ENCODE data around the gene RALGPS1. TPM values are rescaled to one million over a fixed set of nuclear protein-coding genes. Genes with fewer than 3 reads are reported as not detected.
A peak's percentile ranks its signal among the peaks of the same experiment; 100 is the strongest.

Gene RALGPS1
- total and polyA plus RNA-seq, 2 of the 8 experiments (the other 6 are each of a cell fraction or from before 2014, with no cell fraction given): 20.0 to 23.5 TPM

- TF ChIP-seq, protein P1, sequence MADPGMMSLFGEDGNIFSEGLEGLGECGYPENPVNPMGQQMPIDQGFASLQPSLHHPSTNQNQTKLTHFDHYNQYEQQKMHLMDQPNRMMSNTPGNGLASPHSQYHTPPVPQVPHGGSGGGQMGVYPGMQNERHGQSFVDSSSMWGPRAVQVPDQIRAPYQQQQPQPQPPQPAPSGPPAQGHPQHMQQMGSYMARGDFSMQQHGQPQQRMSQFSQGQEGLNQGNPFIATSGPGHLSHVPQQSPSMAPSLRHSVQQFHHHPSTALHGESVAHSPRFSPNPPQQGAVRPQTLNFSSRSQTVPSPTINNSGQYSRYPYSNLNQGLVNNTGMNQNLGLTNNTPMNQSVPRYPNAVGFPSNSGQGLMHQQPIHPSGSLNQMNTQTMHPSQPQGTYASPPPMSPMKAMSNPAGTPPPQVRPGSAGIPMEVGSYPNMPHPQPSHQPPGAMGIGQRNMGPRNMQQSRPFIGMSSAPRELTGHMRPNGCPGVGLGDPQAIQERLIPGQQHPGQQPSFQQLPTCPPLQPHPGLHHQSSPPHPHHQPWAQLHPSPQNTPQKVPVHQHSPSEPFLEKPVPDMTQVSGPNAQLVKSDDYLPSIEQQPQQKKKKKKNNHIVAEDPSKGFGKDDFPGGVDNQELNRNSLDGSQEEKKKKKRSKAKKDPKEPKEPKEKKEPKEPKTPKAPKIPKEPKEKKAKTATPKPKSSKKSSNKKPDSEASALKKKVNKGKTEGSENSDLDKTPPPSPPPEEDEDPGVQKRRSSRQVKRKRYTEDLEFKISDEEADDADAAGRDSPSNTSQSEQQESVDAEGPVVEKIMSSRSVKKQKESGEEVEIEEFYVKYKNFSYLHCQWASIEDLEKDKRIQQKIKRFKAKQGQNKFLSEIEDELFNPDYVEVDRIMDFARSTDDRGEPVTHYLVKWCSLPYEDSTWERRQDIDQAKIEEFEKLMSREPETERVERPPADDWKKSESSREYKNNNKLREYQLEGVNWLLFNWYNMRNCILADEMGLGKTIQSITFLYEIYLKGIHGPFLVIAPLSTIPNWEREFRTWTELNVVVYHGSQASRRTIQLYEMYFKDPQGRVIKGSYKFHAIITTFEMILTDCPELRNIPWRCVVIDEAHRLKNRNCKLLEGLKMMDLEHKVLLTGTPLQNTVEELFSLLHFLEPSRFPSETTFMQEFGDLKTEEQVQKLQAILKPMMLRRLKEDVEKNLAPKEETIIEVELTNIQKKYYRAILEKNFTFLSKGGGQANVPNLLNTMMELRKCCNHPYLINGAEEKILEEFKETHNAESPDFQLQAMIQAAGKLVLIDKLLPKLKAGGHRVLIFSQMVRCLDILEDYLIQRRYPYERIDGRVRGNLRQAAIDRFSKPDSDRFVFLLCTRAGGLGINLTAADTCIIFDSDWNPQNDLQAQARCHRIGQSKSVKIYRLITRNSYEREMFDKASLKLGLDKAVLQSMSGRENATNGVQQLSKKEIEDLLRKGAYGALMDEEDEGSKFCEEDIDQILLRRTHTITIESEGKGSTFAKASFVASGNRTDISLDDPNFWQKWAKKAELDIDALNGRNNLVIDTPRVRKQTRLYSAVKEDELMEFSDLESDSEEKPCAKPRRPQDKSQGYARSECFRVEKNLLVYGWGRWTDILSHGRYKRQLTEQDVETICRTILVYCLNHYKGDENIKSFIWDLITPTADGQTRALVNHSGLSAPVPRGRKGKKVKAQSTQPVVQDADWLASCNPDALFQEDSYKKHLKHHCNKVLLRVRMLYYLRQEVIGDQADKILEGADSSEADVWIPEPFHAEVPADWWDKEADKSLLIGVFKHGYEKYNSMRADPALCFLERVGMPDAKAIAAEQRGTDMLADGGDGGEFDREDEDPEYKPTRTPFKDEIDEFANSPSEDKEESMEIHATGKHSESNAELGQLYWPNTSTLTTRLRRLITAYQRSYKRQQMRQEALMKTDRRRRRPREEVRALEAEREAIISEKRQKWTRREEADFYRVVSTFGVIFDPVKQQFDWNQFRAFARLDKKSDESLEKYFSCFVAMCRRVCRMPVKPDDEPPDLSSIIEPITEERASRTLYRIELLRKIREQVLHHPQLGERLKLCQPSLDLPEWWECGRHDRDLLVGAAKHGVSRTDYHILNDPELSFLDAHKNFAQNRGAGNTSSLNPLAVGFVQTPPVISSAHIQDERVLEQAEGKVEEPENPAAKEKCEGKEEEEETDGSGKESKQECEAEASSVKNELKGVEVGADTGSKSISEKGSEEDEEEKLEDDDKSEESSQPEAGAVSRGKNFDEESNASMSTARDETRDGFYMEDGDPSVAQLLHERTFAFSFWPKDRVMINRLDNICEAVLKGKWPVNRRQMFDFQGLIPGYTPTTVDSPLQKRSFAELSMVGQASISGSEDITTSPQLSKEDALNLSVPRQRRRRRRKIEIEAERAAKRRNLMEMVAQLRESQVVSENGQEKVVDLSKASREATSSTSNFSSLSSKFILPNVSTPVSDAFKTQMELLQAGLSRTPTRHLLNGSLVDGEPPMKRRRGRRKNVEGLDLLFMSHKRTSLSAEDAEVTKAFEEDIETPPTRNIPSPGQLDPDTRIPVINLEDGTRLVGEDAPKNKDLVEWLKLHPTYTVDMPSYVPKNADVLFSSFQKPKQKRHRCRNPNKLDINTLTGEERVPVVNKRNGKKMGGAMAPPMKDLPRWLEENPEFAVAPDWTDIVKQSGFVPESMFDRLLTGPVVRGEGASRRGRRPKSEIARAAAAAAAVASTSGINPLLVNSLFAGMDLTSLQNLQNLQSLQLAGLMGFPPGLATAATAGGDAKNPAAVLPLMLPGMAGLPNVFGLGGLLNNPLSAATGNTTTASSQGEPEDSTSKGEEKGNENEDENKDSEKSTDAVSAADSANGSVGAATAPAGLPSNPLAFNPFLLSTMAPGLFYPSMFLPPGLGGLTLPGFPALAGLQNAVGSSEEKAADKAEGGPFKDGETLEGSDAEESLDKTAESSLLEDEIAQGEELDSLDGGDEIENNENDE (IDR thresholded peaks at IDR 0.05; ENCODE audit: insufficient replicate concordance, low read length): no peak
- TF ChIP-seq, protein P2, sequence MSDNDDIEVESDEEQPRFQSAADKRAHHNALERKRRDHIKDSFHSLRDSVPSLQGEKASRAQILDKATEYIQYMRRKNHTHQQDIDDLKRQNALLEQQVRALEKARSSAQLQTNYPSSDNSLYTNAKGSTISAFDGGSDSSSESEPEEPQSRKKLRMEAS (IDR thresholded peaks at IDR 0.05): peak; percentile 85
- TF ChIP-seq RFX5 (IDR thresholded peaks at IDR 0.05; ENCODE audit: borderline replicate concordance, low read depth, low read length) (no peak), TAF1 (IDR thresholded peaks at IDR 0.05; ENCODE audit: low read depth, low read length) (peak; percentile 55; the same call in 1 of the 2 replicates), EP300 (IDR thresholded peaks at IDR 0.05; ENCODE audit: borderline replicate concordance in 1 of 2, low read depth in 2 of 2, low read length in 2 of 2) (no peak), NANOG (IDR thresholded peaks at IDR 0.05; ENCODE audit: insufficient read depth, low read depth, low read length, poor library complexity, severe bottlenecking) (no peak), RAD21 (IDR thresholded peaks at IDR 0.05 in 1 of 2, conservative IDR thresholded peaks at IDR 0.05 in 1 of 2; ENCODE audit: low read depth in 2 of 2, low read length in 2 of 2) (peak in 1 of 2 experiments; percentile 24; a peak in 2 of 4 replicates), HDAC2 (IDR thresholded peaks at IDR 0.05; ENCODE audit: borderline replicate concordance in 1 of 2, low read depth in 2 of 2, low read length in 2 of 2) (no peak)
These were observed 309.7 kb downstream of the RALGPS1 start (continued) for GRCh38 chr9:127224178-127224882.

Data from H1 (cell line).